ENCODE data around the gene GNG7. TPM values are rescaled to one million over a fixed set of nuclear protein-coding genes. Genes with fewer than 3 reads are reported as not detected.
"Not testable (repeated sequence)": the region's sequence is repeated elsewhere in the genome, so short reads cannot be mapped to it uniquely, and the experiment has no call there.

Gene GNG7
- total RNA-seq, 1 experiment from 2014 or later = 1.1 TPM

- H3K4me2 ChIP-seq (ENCODE audit: low read length) = no peak overlapping the region
- ATAC-seq (no peak), DNase-seq (no peak)
- no peak overlapping the region for H2AFZ ChIP-seq (ENCODE audit: low read length)
- ChIA-PET CTCF (interaction anchor here (0.6 kb wide), 1 partner anchor 216 kb away, joined by 3 read pairs; no protein-coding TSS in a partner anchor), POLR2A (ENCODE audit: unreplicated experiment) (interaction anchor here (0.5 to 0.6 kb wide), 3 partner anchors 13 to 29 kb away, joined by 3 to 18 read pairs (median 5); no protein-coding TSS in a partner anchor)
- H3K4me1 ChIP-seq (ENCODE audit: insufficient read depth, low read length) = no peaks in the 10 kb centered on the region
- BruUV-seq (replicated peaks) = no TSS peak
- no peaks in the 10 kb centered on the region for H4K20me1 ChIP-seq (ENCODE audit: low read length)
- TF ChIP-seq EZH2 (IDR thresholded peaks at IDR 0.05; ENCODE audit: low read length, unreplicated experiment) = no peak
- TF ChIP-seq, protein P1, sequence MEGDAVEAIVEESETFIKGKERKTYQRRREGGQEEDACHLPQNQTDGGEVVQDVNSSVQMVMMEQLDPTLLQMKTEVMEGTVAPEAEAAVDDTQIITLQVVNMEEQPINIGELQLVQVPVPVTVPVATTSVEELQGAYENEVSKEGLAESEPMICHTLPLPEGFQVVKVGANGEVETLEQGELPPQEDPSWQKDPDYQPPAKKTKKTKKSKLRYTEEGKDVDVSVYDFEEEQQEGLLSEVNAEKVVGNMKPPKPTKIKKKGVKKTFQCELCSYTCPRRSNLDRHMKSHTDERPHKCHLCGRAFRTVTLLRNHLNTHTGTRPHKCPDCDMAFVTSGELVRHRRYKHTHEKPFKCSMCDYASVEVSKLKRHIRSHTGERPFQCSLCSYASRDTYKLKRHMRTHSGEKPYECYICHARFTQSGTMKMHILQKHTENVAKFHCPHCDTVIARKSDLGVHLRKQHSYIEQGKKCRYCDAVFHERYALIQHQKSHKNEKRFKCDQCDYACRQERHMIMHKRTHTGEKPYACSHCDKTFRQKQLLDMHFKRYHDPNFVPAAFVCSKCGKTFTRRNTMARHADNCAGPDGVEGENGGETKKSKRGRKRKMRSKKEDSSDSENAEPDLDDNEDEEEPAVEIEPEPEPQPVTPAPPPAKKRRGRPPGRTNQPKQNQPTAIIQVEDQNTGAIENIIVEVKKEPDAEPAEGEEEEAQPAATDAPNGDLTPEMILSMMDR (conservative IDR thresholded peaks at IDR 0.05; ENCODE audit: low read depth, low read length) = no peak
- no peak for TF ChIP-seq EZH2phosphoT487 (IDR thresholded peaks at IDR 0.05; ENCODE audit: borderline replicate concordance, low read length)
- H3K9me2 ChIP-seq (replicated peaks; ENCODE audit: low read length) = no peaks in the 10 kb centered on the region
- H3K36me3 ChIP-seq (ENCODE audit: low read depth, low read length) = no peaks in the 10 kb centered on the region; the same call in 1 of the 2 replicates
- no peaks in the 10 kb centered on the region for H3K27me3 ChIP-seq (ENCODE audit: low read length)
- H3K27ac ChIP-seq (ENCODE audit: low read length) = no peak overlapping the region
- H3K9ac ChIP-seq (ENCODE audit: low read length) = no peak overlapping the region
- intact Hi-C loops (cut with micrococcal nuclease) = no loop called here
- no peaks in the 10 kb centered on the region for H3K9me3 ChIP-seq (ENCODE audit: low read length)
- H3K79me2 ChIP-seq (ENCODE audit: low read length) = no peaks in the 10 kb centered on the region
- no peaks in the 10 kb centered on the region for H3F3A ChIP-seq (ENCODE audit: low read length, unreplicated experiment)
- no peak overlapping the region for H3K4me3 ChIP-seq (ENCODE audit: low read length)
Observed at GRCh38 chr19:2607712-2608601, 94.5 kb downstream of the GNG7 start.

GRCh38 chr19:2606774-2607173 lies 95.7 kb downstream of the GNG7 start:
- H3K9ac ChIP-seq (ENCODE audit: low read length); H2AFZ ChIP-seq (ENCODE audit: low read length); intact Hi-C loops (cut with micrococcal nuclease); ATAC-seq; H3K36me3 ChIP-seq (ENCODE audit: low read depth, low read length); BruUV-seq (replicated peaks); H3K4me1 ChIP-seq (ENCODE audit: insufficient read depth, low read length); H3K27ac ChIP-seq (ENCODE audit: low read length); H3F3A ChIP-seq (ENCODE audit: low read length, unreplicated experiment); H4K20me1 ChIP-seq (ENCODE audit: low read length); H3K4me2 ChIP-seq (ENCODE audit: low read length); H3K4me3 ChIP-seq (ENCODE audit: low read length); H3K9me3 ChIP-seq (ENCODE audit: low read length); H3K9me2 ChIP-seq (replicated peaks; ENCODE audit: low read length); H3K27me3 ChIP-seq (ENCODE audit: low read length); CTCF ChIA-PET; DNase-seq; H3K79me2 ChIP-seq (ENCODE audit: low read length): not testable (repeated sequence)
- POLR2A ChIA-PET (ENCODE audit: unreplicated experiment) = interaction anchor here (0.6 kb wide), 1 partner anchor 17 kb away, joined by 3 read pairs; no protein-coding TSS in a partner anchor

GRCh38 chr19:2605889-2606288 lies 96.6 kb downstream of the GNG7 start:
- ATAC-seq = peak; percentile 55
- H3K9me2 ChIP-seq (replicated peaks; ENCODE audit: low read length) = not testable (repeated sequence)

More at GRCh38 chr19:2605889-2606288, 96.6 kb downstream of the GNG7 start:
- CTCF ChIA-PET; H3K4me3 ChIP-seq (ENCODE audit: low read length); H3K27ac ChIP-seq (ENCODE audit: low read length); H3F3A ChIP-seq (ENCODE audit: low read length, unreplicated experiment); POLR2A ChIA-PET (ENCODE audit: unreplicated experiment); H3K4me2 ChIP-seq (ENCODE audit: low read length); H3K9me3 ChIP-seq (ENCODE audit: low read length); H3K36me3 ChIP-seq (ENCODE audit: low read depth, low read length); H3K4me1 ChIP-seq (ENCODE audit: insufficient read depth, low read length); H4K20me1 ChIP-seq (ENCODE audit: low read length); H3K79me2 ChIP-seq (ENCODE audit: low read length); H3K9ac ChIP-seq (ENCODE audit: low read length); intact Hi-C loops (cut with micrococcal nuclease); H2AFZ ChIP-seq (ENCODE audit: low read length); BruUV-seq (replicated peaks); H3K27me3 ChIP-seq (ENCODE audit: low read length): not testable (repeated sequence)
- DNase-seq = peak; percentile 63
